SHP77 (cell line): ENCODE data around the gene GNB1L.

Experiments used
- DNase-seq, 2 experiments: peaks; one replicate each; lab custom pipeline; 2025; lab: John Stamatoyannopoulos, UW

Gene GNB1L

DNA sequence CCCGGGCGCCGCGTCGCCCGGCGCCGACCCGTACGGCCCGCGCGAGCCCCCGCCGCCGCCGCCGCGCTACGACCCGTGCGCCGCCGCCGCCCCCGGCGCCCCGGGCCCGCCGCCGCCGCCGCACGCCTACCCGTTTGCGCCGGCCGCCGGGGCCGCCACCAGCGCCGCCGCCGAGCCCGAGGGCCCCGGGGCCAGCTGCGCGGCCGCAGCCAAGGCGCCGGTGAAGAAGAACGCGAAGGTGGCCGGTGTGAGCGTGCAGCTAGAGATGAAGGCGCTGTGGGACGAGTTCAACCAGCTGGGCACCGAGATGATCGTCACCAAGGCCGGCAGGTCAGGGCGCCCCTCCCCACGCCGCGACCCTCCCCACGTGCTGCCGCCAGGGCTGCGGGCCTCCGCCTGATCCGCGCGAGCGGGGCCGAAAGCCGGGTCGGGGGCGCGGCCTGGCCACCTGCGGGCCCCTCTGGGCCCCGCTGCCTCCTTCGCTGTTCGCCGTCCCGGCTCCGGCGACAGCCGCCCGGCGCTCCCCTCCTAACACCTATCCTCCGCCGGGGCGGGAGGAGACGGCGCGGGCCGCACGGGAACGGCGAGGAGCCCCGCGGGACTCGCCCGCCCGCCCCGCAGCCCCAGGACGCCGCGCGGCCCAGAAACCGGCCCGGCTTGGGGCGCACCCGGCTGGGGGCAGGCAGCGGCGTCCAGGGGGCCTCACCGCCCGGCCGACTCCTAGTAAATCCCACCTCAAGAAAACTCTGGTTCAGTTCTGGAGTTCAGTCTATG lies 93.5 kb downstream of the GNB1L start:
- no peak for DNase-seq

- no peak for DNase-seq
These were observed 94.4 kb downstream of the GNB1L start, which contains the start of gene TBX1 for GRCh38 chr22:19760058-19760950. Gene TBX1 (plus strand): TSS chr22:19760778. CDS start chr22:19760844, 66 bp downstream.

GRCh38 chr22:19759427-19760057 lies 95.1 kb downstream of the GNB1L start:
- DNase-seq = no peak

DNA sequence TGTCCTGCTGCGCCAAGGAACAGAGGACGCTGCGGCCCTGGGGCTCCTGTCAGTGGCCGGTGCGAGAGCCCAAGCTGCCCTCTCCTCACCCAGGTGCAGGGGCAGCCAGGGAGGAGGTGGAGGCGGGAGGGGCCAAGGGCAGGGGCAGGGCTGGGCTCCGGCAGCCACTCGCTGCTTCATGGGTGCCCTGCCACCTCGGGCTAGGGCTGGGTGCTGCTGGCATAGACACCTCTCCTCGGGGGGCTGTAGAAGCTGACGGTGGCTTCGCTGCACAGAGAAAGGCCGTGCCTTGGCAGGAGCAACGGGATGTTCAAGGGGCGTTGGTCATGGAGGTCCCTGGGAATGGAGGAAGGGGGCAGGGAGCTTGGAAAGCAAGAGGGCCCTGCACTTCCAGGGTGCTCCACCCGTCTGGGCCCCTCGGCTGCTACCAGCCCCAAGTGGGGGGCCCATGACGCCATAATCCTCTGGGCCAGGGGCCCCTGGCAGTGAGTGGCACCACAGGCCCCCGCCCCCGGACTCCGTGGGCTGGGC lies 95.7 kb downstream of the GNB1L start:
- DNase-seq = no peak

DNA sequence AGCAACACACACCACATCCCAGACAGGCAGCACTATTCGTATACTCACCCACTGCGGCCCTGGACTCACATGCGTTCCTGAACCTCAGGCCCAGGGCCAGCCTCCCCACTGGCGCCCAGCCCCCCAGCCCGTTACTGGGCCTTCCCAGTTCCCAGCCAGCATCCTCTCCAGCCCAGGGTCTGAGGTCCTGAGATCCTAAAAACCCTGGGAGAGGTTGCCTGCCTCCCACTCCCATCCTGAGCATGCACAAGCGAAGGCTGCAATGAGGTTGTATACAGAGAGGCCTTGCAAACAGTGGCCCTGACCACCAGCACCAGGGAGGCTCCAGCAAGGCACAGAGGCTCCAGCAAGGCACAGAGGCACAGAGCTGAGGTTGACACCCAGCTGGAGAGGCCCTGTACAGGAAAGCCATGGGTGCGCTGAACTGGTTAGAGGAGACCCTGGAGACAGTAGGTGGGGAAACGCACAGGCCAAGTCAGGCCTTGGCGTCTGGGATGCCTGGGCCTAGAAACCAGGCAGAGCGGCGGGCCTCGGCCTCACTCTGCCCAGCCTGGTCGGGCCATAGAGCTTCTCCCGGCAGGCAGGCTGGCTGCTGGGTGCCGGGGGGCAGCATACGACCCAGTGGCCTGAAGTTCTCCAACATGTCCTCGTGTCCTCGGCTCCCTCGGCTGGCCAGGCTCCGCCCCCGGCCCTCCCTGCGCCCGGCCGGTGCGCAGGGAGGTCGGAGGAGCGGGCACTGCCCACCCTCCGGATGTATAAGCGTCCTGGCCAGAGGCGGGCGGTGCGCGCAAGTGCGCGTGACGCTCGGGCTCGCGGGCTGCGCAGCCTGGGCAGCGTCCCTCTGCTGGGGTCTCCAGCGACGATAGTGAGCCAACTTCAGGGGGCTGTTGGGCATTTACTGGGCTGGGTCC lies 96.4 kb downstream of the GNB1L start:
- DNase-seq = no peak

DNA sequence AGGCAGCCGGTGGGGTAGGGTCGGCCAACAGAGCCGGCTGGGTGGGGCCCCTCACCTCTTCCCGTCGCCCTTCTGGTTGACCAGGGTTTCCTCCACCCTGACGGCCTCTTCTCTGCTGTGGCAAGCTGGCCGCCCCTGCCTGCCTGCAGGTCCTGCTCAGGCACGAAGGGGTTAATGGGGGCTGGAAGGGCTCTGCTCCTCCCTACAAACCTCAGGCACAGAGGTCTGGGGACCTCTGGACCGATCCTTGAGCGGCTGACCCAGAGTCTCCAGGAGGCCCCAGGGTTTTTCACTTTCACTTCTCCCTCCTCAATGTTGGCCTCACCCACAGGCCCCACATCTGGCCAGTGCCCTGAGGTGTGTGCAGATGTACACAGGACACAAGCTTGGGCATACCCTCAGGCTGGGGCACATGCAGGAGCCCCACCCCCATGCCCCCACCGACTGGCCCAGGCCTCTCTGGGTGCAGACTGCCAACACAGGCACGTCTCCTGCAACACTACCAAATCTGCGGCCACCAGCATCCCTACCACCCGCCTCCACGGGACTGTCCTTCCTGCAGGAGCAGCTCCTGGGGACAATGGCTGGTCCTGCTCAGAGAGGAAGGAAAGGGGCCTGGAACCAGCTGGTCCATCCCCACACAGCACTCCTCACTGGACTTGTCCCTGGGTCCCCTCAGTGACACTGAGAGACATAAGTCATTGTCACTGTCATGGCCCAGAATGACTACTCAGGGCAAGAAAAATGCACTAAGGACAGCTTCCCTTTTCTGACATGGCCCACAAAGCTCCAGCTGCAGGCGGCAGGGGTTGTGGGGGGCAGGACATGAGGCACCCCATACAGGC lies 97.3 kb downstream of the GNB1L start:
- no peak for DNase-seq

- DNase-seq = peak; percentile 10 to 30
These were observed 98.2 kb downstream of the GNB1L start for GRCh38 chr22:19756288-19757128.

DNA sequence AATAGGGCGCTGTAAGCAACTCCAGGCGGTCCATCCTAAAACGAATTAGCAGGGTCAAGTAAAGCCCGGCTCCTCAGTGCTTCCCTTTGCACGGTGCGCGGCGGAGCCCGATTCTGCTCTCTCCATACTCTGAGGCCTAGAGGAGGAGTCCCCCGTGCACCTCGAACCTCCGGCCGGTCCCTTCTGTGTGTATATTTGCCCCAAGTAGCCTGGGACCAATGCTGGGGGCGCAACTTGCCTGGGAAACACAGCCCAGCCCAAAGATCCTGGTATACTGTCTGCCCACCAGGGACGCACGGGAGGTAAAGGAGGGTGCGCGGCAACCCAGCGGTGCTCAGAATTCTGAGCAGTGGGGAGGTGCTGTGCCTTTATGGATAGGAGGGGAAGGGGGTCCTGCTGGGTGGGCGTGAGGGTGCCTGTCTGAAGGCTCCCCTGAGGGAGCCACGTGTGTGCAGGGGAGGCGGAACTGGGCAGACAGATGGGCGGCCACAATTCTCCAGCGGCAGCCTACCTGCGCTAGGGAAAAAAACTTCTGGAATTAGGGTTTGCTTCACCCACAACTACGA lies 98.9 kb downstream of the GNB1L start:
- no peak for DNase-seq

GRCh38 chr22:19755145-19755710 lies 99.4 kb downstream of the GNB1L start:
- DNase-seq = no peak

DNA sequence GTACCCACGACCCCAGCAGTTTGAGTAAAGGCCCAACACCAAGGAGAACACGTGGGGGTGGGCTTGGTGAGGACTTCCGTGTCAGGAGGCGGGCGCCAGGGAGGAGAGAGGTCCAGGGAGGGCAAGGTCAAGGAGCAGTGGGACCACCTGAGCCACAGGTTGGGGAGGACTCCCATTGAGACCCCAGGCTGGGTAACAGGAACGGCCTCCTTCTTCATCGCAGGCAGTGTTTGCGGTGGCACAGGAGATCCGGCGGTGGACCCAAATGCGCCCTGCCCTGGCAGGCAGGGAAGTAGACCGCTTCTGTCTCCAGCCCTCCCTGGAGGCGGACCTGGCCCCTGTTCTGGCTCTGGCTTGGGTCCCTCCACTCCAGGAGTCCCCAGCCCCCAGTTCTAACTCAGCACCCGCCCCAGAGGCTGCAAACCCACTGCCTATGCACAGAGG lies 100.0 kb downstream of the GNB1L start:
- DNase-seq = no peak

GRCh38 chr22:19753996-19754700 lies 100.5 kb downstream of the GNB1L start:
- no peak for DNase-seq

- no peak for DNase-seq
These were observed 101.4 kb downstream of the GNB1L start for GRCh38 chr22:19753090-19753842.

DNA sequence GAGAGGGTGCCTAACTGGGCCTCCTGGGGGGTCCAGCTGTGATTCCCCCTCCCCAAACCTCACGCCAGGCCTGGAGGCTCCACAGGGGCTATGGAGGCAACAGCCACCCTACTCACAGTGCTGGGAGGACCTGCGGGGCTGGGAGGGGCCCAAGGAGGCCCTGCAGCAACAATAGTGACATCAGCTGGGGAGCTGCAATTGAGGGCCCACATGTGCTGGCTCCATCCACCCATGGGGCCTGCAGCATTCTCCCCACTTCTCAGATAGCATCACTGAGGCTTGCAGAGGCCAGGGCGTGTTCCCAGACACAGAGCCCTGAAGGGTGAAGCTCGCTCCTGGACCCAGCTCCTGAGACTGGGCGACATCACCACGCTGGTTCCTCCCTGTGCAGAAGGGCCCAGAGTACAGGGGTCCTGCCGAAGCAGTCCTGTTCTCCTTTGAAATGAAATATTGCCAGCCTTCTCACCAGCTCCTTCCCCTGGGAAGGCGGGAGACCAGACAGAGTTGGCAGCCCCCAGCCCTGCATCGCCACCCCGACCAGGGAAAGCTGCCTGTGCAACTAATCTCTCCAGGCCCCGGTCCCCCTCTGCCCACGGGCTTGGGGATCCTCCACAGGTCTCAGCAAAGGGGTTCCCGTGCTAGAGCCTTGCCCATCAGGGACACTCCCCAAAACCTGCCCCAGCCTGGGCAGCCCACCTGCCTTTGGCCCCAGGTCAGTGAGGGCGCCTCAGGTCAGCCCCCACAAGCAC lies 103.0 kb downstream of the GNB1L start:
- no peak for DNase-seq

- no peak for DNase-seq
These were observed 103.9 kb downstream of the GNB1L start for GRCh38 chr22:19750507-19751490.

DNA sequence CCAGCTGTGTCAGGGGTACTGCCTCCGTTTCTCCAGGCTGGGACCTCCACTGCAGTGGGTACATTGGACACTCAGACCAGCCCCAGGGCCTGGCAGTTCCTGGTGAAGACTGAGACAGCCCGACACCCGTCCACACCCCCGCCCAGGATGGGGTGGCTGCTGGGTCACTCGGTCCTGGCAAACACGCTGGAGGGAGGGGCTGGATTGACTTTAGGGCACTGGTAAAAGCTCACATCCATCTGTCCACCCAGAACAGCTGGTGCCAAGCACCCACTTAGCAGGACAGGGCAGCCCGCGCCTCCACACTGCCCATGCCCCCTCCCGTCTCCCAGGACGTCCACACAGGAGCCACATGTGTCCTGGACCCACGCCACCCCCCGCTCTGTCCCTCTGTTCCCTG lies 104.8 kb downstream of the GNB1L start:
- DNase-seq = no peak
